Keratinocyte (primary cell): ENCODE results near the gene MACF1. TPM values are rescaled to one million over a fixed set of nuclear protein-coding genes. Genes with fewer than 3 reads are reported as not detected.
"Not testable (repeated sequence)": the region's sequence is repeated elsewhere in the genome, so short reads cannot be mapped to it uniquely, and the experiment has no call there.

ENCODE experiments used
- DNase-seq: peaks from one replicate; pipeline ENCODE4 v3.0.0-alpha.2; 2011; ENCODE audit warnings: low read depth, missing footprints, low spot score
- FAIRE-seq: peaks from 2 replicates; lab custom pipeline; 2011; peaks lifted over from hg19 to GRCh38; lab: Jason Lieb, UNC
- H2AFZ ChIP-seq: 2 replicates; pipeline ENCODE4 v1.6.0; 2012; ENCODE audit warnings: low read length, control low read depth, inconsistent platforms; ENCODE audit not compliant: control insufficient read depth
- H3K27ac ChIP-seq: 2 replicates; pipeline ENCODE4 v1.5.1; 2011; ENCODE audit warnings: low read length; ENCODE audit not compliant: control insufficient read depth, insufficient read depth
- H3K27me3 ChIP-seq: 3 replicates; pipeline ENCODE4 v1.6.0; 2011; ENCODE audit warnings: low read length; ENCODE audit not compliant: control insufficient read depth, insufficient read depth; ENCODE audit errors: extremely low read depth
- H3K36me3 ChIP-seq, 2 experiments: 2 replicates in 1 of 2; 3 replicates in 1 of 2; pipeline ENCODE4 v1.5.1; 2011; ENCODE audit warnings: low read length in 2 of 2, mild to moderate bottlenecking in 1 of 2; ENCODE audit not compliant: control insufficient read depth in 2 of 2, insufficient read depth in 2 of 2; ENCODE audit errors: extremely low read depth in 1 of 2
- H3K4me1 ChIP-seq: 3 replicates; pipeline ENCODE4 v1.5.1; 2011; ENCODE audit warnings: low read length; ENCODE audit not compliant: control insufficient read depth, insufficient read depth; ENCODE audit errors: extremely low read depth
- H3K4me2 ChIP-seq: 3 replicates; pipeline ENCODE4 v1.6.0; 2011; ENCODE audit warnings: low read depth, low read length; ENCODE audit not compliant: control insufficient read depth, insufficient read depth; ENCODE audit errors: extremely low read depth
- H3K4me3 ChIP-seq, 3 experiments: fragments of 200-600 bp in 1 of 3; sonication (generic) in 1 of 3; 2 replicates in 2 of 3; 3 replicates in 1 of 3; pipeline ENCODE4 v1.5.1; 2011 to 2016; ENCODE audit warnings: low read length in 3 of 3, mild to moderate bottlenecking in 3 of 3, control low read depth in 2 of 3, inconsistent platforms in 1 of 3, low read depth in 1 of 3, mixed read lengths in 1 of 3, mixed run types in 1 of 3, moderate library complexity in 1 of 3; ENCODE audit not compliant: control insufficient read depth in 2 of 3, insufficient read depth in 2 of 3; ENCODE audit errors: extremely low read depth in 1 of 3
- H3K79me2 ChIP-seq: 2 replicates; pipeline ENCODE4 v1.6.0; 2012; ENCODE audit warnings: low read length; ENCODE audit not compliant: control insufficient read depth, insufficient read depth
- H3K9ac ChIP-seq: 3 replicates; pipeline ENCODE4 v1.6.0; 2011; ENCODE audit warnings: low read length; ENCODE audit not compliant: control insufficient read depth, insufficient read depth; ENCODE audit errors: extremely low read depth
- H3K9me1 ChIP-seq: 3 replicates; pipeline ENCODE4 v1.6.0; 2011; ENCODE audit warnings: low read length; ENCODE audit not compliant: control insufficient read depth, insufficient read depth; ENCODE audit errors: extremely low read depth
- H3K9me3 ChIP-seq: 2 replicates; pipeline ENCODE4 v1.5.1; 2012; ENCODE audit warnings: low read depth, low read length; ENCODE audit not compliant: control insufficient read depth
- H4K20me1 ChIP-seq: 3 replicates; pipeline ENCODE4 v1.6.0; 2011; ENCODE audit warnings: low read length; ENCODE audit not compliant: control insufficient read depth, insufficient read depth; ENCODE audit errors: extremely low read depth
- EZH2 ChIP-seq: IDR thresholded peaks from one replicate; pipeline ENCODE4 v1.6.1; 2012; ENCODE audit warnings: inconsistent platforms, mild to moderate bottlenecking, low read length, moderate library complexity
- dilution Hi-C: fragments of 300-500 bp; cut with MboI; formaldehyde crosslinking; loops from one replicate; pipeline ENCODE4 v1.7.0; 2020; ENCODE audit warnings: low sequenced_read_pairs; ENCODE audit not compliant: extremely low pct_ligation_motif_present
- polyA plus RNA-seq, 5 experiments: library from polyadenylated mRNA; depleted of rRNA in 3 of 5; stranded (reverse) in 3 of 5; stranded (forward) in 1 of 5; unstranded in 1 of 5; fragments of >200 nt; gene quantifications; 1 replicate in 1 of 5; 2 replicates in 3 of 5; 3 replicates in 1 of 5; pipeline versions ENCODE4 v1.2.1 to v1.2.3, GENCODE V29; 2011 to 2012; ENCODE audit warnings: missing spikeins in 2 of 5, low read depth in 1 of 5, low replicate concordance in 1 of 5
- TF ChIP-seq, protein P1 (sequence below), 3 experiments: IDR thresholded peaks in 1 of 3; conservative IDR thresholded peaks in 1 of 3; optimal IDR thresholded peaks in 1 of 3; 2 replicates in 2 of 3; 3 replicates in 1 of 3; pipeline versions ENCODE3 to v1.5.1; 2011; ENCODE audit warnings: low read length in 3 of 3, mild to moderate bottlenecking in 3 of 3, moderate library complexity in 2 of 3, control low read depth in 1 of 3, inconsistent platforms in 1 of 3; ENCODE audit not compliant: insufficient read depth in 2 of 3; ENCODE audit errors: extremely low read depth in 1 of 3

MACF1 gene
- polyA plus RNA-seq, 1 donor (not counting 4 experiments of a cell fraction or from before 2014, with no cell fraction given), result 111 TPM

DNA sequence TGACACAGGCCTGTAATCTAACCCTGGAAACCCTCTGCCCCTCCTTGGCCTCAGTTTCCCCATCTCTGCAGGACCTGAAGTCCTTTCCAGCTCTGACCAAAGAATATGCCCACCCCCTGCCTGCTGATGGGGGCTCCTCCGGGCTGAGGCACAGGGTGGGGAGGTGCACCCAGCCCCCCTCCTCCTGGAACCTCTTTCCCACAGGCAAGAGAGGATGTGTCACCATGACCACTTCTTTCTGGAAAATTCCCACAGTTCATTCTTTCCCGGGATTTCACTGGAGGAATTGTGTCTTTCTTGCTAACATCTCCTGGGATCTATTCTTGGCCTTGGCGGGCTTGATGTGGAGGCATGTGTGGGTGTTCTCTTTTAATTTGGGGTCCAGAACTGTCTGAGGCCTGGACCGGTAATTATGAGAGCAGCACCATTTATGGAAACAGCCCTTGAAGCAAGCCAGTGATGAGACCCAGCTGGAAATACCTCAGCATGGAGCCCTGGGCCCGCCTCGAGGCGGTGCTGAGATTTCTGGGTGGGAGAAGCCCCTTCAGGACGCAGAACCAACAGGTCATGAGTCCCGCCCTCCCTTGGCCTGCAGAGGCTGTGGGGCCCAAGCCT is 293.7 kb downstream of the MACF1 start:
- H3K27me3 ChIP-seq, result not testable (repeated sequence)

DNA sequence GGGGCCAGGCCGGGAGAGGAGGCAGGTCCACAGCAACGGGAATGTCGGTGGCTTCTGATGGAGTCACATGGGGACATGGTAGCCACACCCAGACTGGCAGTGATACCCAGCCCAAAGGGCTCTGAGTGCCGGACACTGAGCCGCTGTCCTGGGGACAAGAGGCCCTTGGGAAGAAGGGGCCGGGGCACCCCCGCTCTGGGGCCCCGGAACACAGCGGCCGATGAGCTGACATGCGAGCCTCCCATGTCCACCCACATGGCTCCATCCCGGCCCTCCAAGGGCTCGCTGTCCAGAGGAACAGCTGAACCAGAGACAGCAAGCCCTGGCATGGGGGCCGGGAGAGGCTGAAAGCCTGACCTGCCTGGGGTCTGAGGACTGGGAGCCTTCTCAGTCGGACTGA is 294.3 kb downstream of the MACF1 start:
- H3K9me1 ChIP-seq, H3K36me3 ChIP-seq, H3K4me1 ChIP-seq, H4K20me1 ChIP-seq, DNase-seq, H3K9me3 ChIP-seq, H3K27ac ChIP-seq, H3K4me2 ChIP-seq, H2AFZ ChIP-seq, FAIRE-seq, H3K27me3 ChIP-seq, H3K79me2 ChIP-seq, H3K9ac ChIP-seq, dilution Hi-C loops, H3K4me3 ChIP-seq: not testable (repeated sequence)

More for the DNA sequence above, 293.7 kb downstream of the MACF1 start:
- H3K36me3 ChIP-seq, H3K9me1 ChIP-seq, H2AFZ ChIP-seq, H3K4me1 ChIP-seq, H3K9me3 ChIP-seq, H4K20me1 ChIP-seq, H3K9ac ChIP-seq, H3K4me2 ChIP-seq, H3K4me3 ChIP-seq, DNase-seq, FAIRE-seq, dilution Hi-C loops, H3K79me2 ChIP-seq, H3K27ac ChIP-seq: not testable (repeated sequence)

DNA sequence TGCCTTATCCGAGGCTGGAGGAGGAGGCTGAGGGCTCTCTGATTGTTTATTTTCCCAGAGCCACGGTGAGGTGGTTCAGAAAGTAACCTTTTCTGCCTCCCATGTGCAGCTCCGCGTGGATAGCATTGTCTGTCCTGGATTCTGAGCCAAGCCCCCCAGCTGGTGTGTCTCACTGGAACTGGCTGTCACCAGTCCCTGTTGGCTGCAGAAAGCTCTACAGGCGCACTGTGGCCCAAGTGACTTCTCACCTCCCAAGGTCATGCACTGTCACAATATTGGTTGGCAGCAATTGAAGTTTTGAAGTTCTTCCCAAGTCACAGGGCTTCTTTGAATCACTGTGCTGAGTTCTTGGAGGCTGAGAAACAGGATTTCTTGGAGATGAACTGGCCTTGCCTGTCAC is 295.2 kb downstream of the MACF1 start:
- dilution Hi-C loops, result no loop called here
- no peak overlapping the region for H3K4me2 ChIP-seq
- FAIRE-seq, result no peak

More for the DNA sequence above, 295.2 kb downstream of the MACF1 start:
- Histone ChIP-seq H3K9me1 (no peaks in the 10 kb centered on the region), H3K9ac (no peak overlapping the region), H3K36me3 (no peaks in the 10 kb centered on the region), H3K27me3 (no peaks in the 10 kb centered on the region), H4K20me1 (no peaks in the 10 kb centered on the region), H3K27ac (no peak overlapping the region), H3K9me3 (no peaks in the 10 kb centered on the region), H3K4me1 (no peaks in the 10 kb centered on the region), H2AFZ (no peak overlapping the region), H3K79me2 (no peaks in the 10 kb centered on the region), H3K4me3 (no peak overlapping the region)
- no peak for DNase-seq
- TF ChIP-seq EZH2, result no peak
- TF ChIP-seq, protein P1, sequence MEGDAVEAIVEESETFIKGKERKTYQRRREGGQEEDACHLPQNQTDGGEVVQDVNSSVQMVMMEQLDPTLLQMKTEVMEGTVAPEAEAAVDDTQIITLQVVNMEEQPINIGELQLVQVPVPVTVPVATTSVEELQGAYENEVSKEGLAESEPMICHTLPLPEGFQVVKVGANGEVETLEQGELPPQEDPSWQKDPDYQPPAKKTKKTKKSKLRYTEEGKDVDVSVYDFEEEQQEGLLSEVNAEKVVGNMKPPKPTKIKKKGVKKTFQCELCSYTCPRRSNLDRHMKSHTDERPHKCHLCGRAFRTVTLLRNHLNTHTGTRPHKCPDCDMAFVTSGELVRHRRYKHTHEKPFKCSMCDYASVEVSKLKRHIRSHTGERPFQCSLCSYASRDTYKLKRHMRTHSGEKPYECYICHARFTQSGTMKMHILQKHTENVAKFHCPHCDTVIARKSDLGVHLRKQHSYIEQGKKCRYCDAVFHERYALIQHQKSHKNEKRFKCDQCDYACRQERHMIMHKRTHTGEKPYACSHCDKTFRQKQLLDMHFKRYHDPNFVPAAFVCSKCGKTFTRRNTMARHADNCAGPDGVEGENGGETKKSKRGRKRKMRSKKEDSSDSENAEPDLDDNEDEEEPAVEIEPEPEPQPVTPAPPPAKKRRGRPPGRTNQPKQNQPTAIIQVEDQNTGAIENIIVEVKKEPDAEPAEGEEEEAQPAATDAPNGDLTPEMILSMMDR (optimal IDR thresholded peaks at IDR 0.05 in 1 of 3, IDR thresholded peaks at IDR 0.05 in 1 of 3, conservative IDR thresholded peaks at IDR 0.05 in 1 of 3; ENCODE audit: extremely low read depth in 1 of 3, insufficient read depth in 2 of 3, low read length in 3 of 3), result no peak
